ENCODE data around the gene ZIM2. TPM values are rescaled to one million over a fixed set of nuclear protein-coding genes. Genes with fewer than 3 reads are reported as not detected.

Gene ZIM2
- total RNA-seq, 1 experiment from 2014 or later: not detected

- no peak for DNase-seq (ENCODE audit: low read depth)
These were observed 675 bp downstream of the ZIM2 start for GRCh38 chr19:56839652-56840450.

GRCh38 chr19:56838909-56839651 is 1.4 kb downstream of the ZIM2 start:
- no peak for DNase-seq (ENCODE audit: low read depth)

GRCh38 chr19:56838024-56838908 is 2.3 kb downstream of the ZIM2 start:
- no peak for DNase-seq (ENCODE audit: low read depth)

- DNase-seq (ENCODE audit: low read depth): no peak
These were observed 3.0 kb downstream of the ZIM2 start for GRCh38 chr19:56837492-56838023.

- no peak for DNase-seq (ENCODE audit: low read depth)
These were observed 3.5 kb downstream of the ZIM2 start for GRCh38 chr19:56837004-56837403.

GRCh38 chr19:56836059-56836458 is 4.5 kb downstream of the ZIM2 start:
- DNase-seq (ENCODE audit: low read depth): no peak

GRCh38 chr19:56835401-56835800 is 5.1 kb downstream of the ZIM2 start:
- DNase-seq (ENCODE audit: low read depth): no peak

- DNase-seq (ENCODE audit: low read depth): no peak
These were observed 5.8 kb downstream of the ZIM2 start for GRCh38 chr19:56834564-56835375.

GRCh38 chr19:56832352-56832928 is 8.1 kb downstream of the ZIM2 start:
- no peak for DNase-seq (ENCODE audit: low read depth)

GRCh38 chr19:56831255-56831654 is 9.3 kb downstream of the ZIM2 start:
- DNase-seq (ENCODE audit: low read depth): no peak

- DNase-seq (ENCODE audit: low read depth): no peak
These were observed 10.9 kb downstream of the ZIM2 start for GRCh38 chr19:56829596-56829995.

GRCh38 chr19:56827708-56828107 is 12.8 kb downstream of the ZIM2 start:
- DNase-seq (ENCODE audit: low read depth): no peak

GRCh38 chr19:56823956-56824355 is 16.6 kb downstream of the ZIM2 start:
- DNase-seq (ENCODE audit: low read depth): no peak

GRCh38 chr19:56823417-56823816 is 17.1 kb downstream of the ZIM2 start:
- DNase-seq (ENCODE audit: low read depth): no peak

GRCh38 chr19:56822755-56823154 is 17.8 kb downstream of the ZIM2 start:
- DNase-seq (ENCODE audit: low read depth): no peak

GRCh38 chr19:56821675-56822074 is 18.9 kb downstream of the ZIM2 start:
- DNase-seq (ENCODE audit: low read depth): no peak

- no peak for DNase-seq (ENCODE audit: low read depth)
These were observed 19.3 kb downstream of the ZIM2 start for GRCh38 chr19:56821209-56821608.

- no peak for DNase-seq (ENCODE audit: low read depth)
These were observed 21.4 kb downstream of the ZIM2 start for GRCh38 chr19:56819166-56819565.

- no peak for DNase-seq (ENCODE audit: low read depth)
These were observed 25.9 kb downstream of the ZIM2 start for GRCh38 chr19:56814656-56815055.

GRCh38 chr19:56813531-56813930 is 27.0 kb downstream of the ZIM2 start:
- no peak for DNase-seq (ENCODE audit: low read depth)
